PC-9 (cell line): ENCODE measurements around the gene HPN.

Experiments used
- CTCF ChIP-seq: fragments of 200-600 bp; sonication (generic); conservative IDR thresholded peaks from 2 replicates; pipeline ENCODE4 v1.6.1; 2017; ENCODE audit warnings: mixed run types, antibody characterized with exemption, mild to moderate bottlenecking, moderate library complexity
- EZH2 ChIP-seq: fragments of 200-600 bp; sonication (generic); IDR thresholded peaks from 2 replicates; pipeline ENCODE4 v1.8.0; 2017; ENCODE audit warnings: antibody characterized with exemption, low read depth

GRCh38 chr19:35088131-35088913 lies 46.8 kb downstream of the HPN start:
- TF ChIP-seq CTCF (no peak), EZH2 (no peak)
